ENCODE results near the gene RIMBP2.

GRCh38 chr12:130478786-130479185, 237.3 kb downstream of the RIMBP2 start:
- TF ChIP-seq CTCF (IDR thresholded peaks at IDR 0.05; ENCODE audit: poor library complexity, severe bottlenecking) = no peak
- TF ChIP-seq POLR2AphosphoS5 (IDR thresholded peaks at IDR 0.05) = no peak

All from neural cell (in vitro differentiated cells).